Fibroblast of pulmonary artery (primary cell): ENCODE data around the gene ACOT13.
"Not testable (repeated sequence)": the region's sequence is repeated elsewhere in the genome, so short reads cannot be mapped to it uniquely, and the experiment has no call there.

Experiments
- DNase-seq: peaks from one replicate; pipeline ENCODE4 v3.0.0-alpha.2; 2010; ENCODE audit warnings: low read depth
- H3K4me3 ChIP-seq: replicated peaks from 2 replicates; pipeline ENCODE4 v1.5.1; 2011; ENCODE audit warnings: low read depth, mild to moderate bottlenecking, control low read depth, low read length, moderate library complexity
- TF ChIP-seq, protein P1 (sequence below): IDR thresholded peaks from 2 replicates; pipeline ENCODE4 v1.5.1; 2011; ENCODE audit warnings: mild to moderate bottlenecking, control low read depth, low read length, inconsistent platforms; ENCODE audit errors: missing control alignments

ACOT13 gene

DNA sequence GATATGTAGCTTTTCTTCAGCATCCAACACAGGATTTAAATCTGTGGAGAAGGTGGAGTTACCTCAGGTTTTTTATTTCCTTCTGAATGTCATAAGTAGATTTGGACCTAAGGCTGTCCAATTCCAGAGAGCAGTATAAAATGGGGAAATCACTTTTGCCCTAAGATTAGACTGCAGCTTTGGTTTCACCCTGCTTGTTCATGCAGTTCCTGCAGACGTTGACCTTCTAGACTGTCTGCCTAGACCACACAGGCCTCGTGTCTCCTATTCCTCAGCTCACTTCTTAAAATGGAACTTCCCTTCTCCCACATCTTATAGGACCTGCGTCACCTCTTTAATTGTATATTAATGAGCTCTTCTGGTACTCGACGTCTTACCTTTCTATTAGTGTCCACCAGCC is 78.0 kb downstream of the ACOT13 start:
- no peak for DNase-seq
- TF ChIP-seq, protein P1, sequence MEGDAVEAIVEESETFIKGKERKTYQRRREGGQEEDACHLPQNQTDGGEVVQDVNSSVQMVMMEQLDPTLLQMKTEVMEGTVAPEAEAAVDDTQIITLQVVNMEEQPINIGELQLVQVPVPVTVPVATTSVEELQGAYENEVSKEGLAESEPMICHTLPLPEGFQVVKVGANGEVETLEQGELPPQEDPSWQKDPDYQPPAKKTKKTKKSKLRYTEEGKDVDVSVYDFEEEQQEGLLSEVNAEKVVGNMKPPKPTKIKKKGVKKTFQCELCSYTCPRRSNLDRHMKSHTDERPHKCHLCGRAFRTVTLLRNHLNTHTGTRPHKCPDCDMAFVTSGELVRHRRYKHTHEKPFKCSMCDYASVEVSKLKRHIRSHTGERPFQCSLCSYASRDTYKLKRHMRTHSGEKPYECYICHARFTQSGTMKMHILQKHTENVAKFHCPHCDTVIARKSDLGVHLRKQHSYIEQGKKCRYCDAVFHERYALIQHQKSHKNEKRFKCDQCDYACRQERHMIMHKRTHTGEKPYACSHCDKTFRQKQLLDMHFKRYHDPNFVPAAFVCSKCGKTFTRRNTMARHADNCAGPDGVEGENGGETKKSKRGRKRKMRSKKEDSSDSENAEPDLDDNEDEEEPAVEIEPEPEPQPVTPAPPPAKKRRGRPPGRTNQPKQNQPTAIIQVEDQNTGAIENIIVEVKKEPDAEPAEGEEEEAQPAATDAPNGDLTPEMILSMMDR = no peak
- no peak overlapping the region for H3K4me3 ChIP-seq

DNA sequence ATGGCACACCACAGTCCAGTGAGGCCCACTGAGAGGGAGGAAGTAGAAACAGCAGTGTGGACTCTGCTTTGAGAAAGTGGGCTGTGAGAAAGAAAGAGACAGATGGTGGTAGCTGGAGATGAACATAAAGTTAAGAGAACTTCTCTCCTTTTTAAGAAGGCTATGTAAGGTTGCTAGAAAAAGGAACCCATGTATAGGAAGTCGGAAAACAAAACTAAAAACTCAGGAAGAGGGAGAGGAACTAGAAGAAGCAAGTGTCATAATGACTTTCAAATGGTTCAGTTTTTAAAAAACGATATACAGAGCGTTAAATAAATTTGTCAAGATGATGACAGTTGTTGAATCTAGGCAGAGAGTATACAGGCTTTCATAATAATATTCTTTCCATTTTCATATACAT is 82.4 kb downstream of the ACOT13 start:
- H3K4me3 ChIP-seq = no peak overlapping the region
- no peak for DNase-seq
- TF ChIP-seq, protein P1 = no peak

DNA sequence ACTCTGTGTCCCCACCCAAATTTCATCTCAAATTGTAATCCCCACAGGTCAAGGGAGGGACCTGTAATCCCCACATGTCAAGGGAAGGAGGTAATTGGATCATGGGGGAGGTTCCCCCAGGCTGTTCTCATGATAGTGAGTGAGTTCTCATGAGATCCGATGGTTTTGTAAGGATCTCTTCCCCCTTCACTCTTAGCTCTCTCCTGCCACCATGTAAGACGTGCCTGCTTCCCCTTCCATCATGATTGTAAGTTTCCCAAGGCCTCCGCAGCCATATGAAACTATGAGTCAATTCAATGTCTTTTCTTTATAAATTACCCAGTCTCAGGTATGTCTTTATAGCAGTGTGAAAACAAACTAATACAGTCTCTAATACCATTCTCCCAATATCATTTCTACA is 84.0 kb downstream of the ACOT13 start:
- H3K4me3 ChIP-seq, DNase-seq: not testable (repeated sequence)

DNA sequence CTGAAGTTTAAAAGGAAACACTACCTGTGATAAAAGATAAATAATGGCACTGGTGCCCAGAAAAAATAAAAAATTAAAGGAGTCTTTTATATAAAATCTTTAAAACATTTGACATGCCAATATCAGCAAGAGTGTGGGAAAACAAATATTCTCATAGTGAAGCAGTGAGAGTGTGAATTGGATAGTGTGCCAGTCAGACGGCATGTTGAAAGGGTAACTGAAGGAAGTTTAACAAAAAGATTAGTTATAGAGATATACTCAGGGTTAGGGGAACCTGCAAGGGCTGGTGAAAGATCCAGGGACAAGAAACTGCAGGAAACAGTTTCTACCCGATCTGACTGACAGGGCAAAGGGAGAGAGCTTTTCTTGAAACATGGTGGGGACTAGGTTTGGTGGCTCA is 85.6 kb downstream of the ACOT13 start:
- no peak for DNase-seq
- TF ChIP-seq, protein P1 = no peak
- H3K4me3 ChIP-seq = no peak overlapping the region

DNA sequence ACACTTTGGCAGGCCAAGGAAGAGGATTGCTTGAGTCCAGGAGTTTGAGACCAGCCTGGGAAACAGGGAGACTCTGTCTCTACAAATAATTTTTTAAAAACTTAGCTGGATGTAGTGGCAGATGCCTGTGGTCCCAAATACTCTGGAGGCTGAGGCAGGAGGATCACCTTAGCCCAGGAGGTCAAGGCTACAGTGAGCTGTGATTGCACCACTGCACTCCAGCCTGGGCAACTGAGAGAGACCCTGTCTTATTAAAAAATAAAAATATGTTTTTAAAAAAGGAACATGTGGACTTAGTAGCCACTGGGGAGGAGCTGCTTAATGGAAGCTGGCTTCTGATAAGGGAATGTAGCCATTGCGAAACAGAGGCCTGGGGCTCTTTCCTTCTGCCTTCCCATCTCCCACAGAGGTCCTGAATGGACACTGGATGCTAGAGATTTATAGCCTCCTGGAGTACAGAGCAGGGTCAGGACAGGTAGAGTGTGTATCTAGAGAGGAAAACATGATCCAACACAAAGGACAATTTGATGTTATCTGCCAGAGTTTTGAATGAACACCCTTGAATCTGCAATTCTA is 86.1 kb downstream of the ACOT13 start:
- no peak overlapping the region for H3K4me3 ChIP-seq
- TF ChIP-seq, protein P1 = no peak
- DNase-seq = peak; percentile 22

DNA sequence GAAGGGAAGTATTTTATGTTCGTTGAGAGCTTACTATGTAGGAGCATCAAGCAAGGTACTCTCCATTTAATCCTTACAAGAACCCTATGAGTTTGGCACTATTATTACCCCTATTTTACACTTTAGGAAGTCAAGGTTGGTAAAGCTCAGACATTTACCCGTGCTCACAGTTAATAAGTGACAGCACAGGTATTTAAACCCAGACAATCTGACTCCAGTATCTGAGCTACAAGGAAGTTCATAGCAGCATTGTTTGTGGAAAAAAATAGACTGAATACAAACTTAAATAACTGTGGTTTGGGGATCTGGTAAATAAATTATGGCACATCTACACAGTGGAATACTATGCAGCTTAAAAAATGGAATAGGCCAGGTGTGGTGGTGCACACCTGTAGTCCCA is 86.7 kb downstream of the ACOT13 start:
- no peak overlapping the region for H3K4me3 ChIP-seq
- TF ChIP-seq, protein P1 = no peak
- no peak for DNase-seq

DNA sequence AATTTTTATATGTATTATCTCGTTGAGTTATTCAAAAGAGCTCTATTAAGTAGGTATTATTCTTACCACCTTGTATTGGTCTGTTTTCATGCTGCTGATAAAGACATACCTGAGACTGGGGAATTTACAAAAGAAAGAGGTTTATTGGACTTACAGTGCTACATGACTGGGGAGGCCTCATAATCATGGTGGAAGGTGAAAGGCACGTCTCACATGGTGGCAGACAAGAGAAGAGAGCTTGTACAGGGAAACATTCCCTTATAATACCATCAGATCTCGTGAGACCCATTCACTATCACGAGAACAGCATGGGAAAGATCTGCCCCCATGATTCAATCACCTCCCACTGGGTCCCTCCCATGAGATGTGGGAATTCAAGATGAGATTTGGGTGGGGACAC is 87.5 kb downstream of the ACOT13 start:
- not testable (repeated sequence) for H3K4me3 ChIP-seq, DNase-seq
